Dermis microvascular lymphatic vessel endothelial cell (primary cell): ENCODE data around the gene NPAS2. TPM values are rescaled to one million over a fixed set of nuclear protein-coding genes. Genes with fewer than 3 reads are reported as not detected.
A peak's percentile ranks its signal among the peaks of the same experiment; 100 is the strongest.

Experiments
- DNase-seq, 2 donors: peaks; one replicate each; pipeline versions ENCODE4 v3.0.0 to v3.0.0-alpha.2; 2010; ENCODE audit warnings: low read depth in 2 of 2
- total RNA-seq: library from RNA; depleted of rRNA; stranded (reverse); fragments of >200 nt; gene quantifications from 2 replicates; pipeline ENCODE4 v1.2.1, GENCODE V29; 2014

Gene NPAS2
- total RNA-seq, 1 donor from 2014 or later = 4.9 TPM

DNA sequence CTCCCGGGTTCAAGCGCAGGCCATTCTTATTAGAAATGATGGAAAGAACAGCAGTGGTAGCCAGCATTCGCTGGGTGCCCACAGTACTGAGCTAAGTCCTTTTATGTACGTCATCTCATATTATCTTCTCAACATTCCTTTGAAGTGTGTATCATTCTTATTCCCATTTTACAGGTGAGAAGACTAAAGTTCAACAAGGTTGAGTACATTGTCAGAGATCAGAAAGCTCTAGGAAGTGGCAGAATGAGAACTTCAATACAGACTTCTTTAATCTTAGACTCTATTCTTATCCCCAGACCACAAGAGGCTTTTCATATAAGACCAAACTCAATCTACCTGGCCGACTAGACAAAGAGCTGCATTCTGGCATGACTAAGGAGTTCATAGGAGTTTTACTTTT is 86.7 kb downstream of the NPAS2 start:
- DNase-seq = no peak

- peak in 1 of 2 donors; percentile 69 for DNase-seq
Measured at GRCh38 chr2:100907832-100908231, 87.9 kb downstream of the NPAS2 start.

- DNase-seq = no peak
Measured at GRCh38 chr2:100909534-100910081, 89.7 kb downstream of the NPAS2 start.

- no peak for DNase-seq
Measured at GRCh38 chr2:100910111-100910510, 90.2 kb downstream of the NPAS2 start.

- DNase-seq = no peak
Measured at GRCh38 chr2:100919316-100919715, 99.4 kb downstream of the NPAS2 start.

- DNase-seq = no peak
Measured at GRCh38 chr2:100921685-100922161, 101.8 kb downstream of the NPAS2 start.

DNA sequence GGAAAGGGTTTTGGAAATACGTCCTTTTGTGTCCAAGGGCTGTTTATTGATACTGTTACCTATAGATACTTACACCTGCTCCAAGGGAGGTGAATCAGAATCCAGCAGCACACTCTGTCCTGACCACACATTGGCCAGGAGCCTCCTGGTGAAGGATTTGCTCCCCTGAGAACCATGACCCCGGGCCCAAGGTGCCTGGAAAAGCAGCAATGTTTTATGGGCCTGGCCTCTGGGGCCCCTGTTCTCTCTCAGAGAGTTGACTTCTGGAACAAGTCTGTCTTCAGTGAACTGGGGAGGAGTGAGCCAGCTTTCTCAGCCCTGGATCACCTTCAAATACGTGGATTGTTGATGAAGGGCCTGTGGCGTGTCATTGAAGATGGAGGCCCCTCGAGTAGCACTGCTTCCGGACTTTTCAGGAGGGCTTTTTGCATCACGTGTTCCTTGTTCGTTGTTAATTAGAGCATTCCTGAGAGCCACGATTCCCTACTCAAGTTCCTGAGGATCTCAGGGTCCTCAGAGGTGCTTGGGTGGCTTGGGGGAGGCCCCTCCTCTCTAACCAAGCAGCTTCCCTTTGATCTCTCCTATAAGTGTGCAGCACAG is 103.6 kb downstream of the NPAS2 start:
- no peak for DNase-seq

GRCh38 chr2:100924122-100924519 is 104.2 kb downstream of the NPAS2 start:
- DNase-seq = peak in 1 of 2 donors; percentile 37

DNA sequence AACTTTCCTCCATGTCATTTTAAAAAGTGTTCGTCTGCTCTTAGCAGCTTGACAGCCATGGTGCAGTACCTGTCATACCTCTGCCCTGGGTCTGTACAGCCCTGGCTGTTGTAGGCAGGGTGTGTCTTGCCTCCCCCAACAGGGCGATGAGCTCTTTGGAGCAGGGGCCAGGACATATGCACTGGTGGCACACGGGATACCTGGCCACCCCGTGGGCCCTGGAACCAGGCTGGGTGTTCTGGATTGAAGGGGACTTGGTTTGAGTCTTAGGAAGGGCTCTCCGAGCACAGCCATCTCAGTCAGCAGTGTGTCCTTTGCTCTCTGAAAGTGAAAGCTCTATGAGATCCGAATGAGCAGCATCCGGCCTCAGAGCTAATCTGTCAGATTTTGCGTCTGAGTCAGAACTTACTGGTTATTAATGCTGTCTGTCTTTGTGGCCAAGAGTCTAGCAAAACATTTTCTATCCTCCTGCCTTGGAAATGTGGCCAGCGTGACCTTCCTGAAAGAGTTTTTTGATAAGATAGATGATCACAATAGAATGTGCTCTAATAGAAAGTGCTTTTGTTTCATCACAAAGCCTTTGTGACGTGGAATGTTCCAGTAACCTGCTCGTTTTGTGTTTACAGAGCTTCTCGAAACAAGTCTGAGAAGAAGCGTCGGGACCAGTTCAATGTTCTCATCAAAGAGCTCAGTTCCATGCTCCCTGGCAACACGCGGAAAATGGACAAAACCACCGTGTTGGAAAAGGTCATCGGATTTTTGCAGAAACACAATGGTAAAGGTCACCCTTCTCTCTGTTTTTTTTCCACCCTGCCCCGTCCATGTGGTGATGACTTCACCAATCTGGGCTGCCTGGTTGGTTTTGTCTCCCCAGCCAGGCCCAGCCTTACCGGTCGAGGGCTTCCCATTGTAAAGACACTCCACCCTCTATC is 104.8 kb downstream of the NPAS2 start:
- DNase-seq = peak; percentile 97 to 98

- DNase-seq = no peak
Measured at GRCh38 chr2:100928235-100928634, 108.3 kb downstream of the NPAS2 start.

DNA sequence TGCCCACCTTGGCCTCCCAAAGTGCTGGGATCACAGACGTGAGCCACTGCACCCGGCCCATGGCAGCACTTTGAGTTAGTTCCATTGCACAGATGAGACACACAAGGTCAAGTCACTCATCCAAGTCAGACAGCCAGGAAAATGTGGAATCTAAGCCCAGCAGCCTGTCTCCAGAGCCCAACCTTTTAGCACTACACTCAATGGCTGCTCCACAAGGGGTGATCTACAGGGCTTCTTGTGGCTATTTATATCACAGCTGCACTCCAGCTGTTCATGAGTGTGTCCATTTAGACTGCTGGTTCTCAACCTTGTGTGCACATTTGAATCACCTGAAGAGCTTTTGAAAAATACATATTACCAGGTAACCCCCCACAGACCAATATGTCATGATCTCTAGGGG is 109.2 kb downstream of the NPAS2 start:
- no peak for DNase-seq

- DNase-seq = no peak
Measured at GRCh38 chr2:100934504-100935371, 114.8 kb downstream of the NPAS2 start.

DNA sequence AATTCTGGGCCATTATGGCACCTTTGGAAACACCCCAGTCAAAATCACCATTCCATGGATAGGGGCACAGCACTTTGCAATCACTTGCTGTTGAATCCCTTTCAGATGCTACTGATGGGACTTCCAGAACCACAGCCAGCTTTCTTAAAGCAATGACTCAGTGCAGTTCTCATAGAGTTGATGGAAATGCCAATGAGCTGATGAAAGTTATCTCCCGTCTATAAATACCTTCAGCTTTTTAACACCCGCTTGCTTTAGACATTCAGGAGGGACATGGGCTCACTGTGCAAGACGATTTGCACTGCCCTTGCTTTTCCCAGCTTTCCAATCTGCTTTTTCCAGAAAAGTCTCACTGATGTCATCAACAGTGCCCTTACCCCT is 115.4 kb downstream of the NPAS2 start:
- DNase-seq = peak in 1 of 2 donors; percentile 35

DNA sequence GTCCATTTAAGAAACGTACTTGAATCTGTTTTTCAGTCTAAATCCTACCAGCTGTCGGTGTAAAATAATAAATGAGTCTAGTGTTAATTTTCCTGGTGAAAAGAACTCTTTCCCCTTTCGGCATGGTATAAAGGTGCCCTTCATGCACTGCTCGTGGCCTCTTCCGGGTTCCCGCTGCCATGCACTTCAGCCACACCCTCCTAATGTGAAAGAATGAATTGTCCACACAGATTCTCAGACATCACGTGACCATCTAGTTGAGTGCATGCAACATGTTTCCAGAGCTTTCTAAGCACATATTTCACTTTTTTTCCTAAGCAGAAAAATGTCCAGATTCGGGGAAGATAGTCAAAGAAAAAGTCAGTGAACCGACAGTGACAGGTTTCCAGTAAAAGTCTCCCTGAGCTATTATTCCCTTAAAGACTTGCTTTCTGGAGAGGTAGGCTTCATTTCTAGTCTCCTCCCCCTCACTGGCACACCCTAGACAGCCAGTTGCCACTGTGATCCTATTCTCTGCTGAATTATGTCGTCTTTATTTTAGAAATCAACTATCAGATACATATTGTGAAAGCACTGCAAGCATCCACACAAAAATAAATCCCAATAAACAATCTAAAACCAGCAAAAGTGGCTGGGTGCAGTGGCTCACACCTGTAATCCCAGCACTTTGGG is 116.3 kb downstream of the NPAS2 start:
- DNase-seq = no peak

- DNase-seq = no peak
Measured at GRCh38 chr2:100936972-100937542, 117.1 kb downstream of the NPAS2 start.

DNA sequence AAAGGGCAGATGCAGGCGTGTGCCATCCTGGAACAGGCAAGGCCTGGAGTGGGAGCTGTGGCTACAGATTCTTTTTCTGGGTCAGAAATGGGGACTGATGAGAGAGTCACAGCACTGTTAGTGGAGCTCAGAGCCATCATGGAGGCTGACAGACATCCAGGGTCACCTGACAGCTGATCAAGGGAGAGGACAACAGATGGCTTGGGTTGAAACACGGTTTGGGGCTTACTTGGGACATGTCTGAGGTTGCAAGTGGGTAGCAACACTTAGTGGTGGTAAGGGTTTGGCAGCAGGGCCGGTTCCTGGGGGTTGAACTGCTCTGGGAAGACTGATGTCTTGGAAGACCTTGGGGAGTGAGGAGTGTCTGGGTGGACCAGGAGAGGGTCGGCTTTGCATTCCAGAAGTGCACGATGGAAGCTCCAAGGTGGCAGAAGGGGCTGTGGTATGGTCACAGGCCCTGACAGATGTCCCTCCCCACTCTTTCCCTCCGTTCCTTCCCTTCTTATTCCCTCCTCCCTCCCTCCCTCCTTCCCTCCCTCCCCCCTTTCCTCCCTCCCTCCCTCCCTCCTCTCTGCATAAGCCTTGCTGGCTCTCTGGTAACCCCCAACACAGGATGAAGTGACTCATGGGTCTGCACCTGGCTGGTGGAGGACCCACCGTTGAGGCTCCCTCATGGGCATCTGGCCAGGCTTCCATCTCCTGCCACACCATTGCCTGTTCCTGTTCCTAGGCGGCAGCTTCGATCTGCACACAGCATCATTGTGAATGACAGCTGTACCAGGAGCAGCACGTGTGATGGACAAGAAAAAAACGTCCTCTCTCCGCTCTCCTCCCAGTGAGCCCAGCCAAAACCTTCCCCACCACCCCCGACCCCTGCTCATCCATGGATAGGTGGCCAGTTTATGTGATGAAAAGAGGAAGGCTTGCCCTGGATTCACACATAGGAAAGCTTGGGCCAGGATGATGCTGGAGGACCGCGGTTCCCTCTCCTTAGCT is 118.4 kb downstream of the NPAS2 start:
- DNase-seq = peak in 1 of 2 donors; percentile 35

- DNase-seq = no peak
Measured at GRCh38 chr2:100939445-100939844, 119.5 kb downstream of the NPAS2 start.

DNA sequence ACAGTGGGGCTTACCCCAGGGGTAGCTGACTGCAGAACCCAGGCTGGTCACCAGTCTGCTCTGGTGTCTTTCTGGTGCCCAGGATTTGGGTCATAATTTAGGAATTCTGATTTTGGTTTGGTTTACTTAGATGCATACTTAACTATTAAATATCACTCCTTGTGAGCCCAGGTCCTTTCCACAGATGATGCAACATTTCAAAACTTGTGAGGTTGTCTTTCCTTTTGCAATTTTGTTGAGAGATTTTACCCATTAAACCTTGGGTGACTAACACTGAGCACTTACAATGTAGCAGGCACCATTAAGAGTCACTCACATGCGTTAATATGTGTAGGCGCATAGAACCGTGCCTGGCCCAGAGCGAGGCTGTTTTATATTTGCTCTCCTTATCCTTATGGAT is 120.3 kb downstream of the NPAS2 start:
- DNase-seq = no peak
